Esophagus muscularis mucosa (tissue), 4 donors: Measurements from ENCODE around the gene CD33. TPM values are rescaled to one million over a fixed set of nuclear protein-coding genes. Genes with fewer than 3 reads are reported as not detected.

ENCODE experiments used
- DNase-seq: peaks from one replicate; pipeline ENCODE4 v3.0.0-alpha.2; 2017; ENCODE audit errors: extremely low spot score
- H3K27ac ChIP-seq, 4 donors: fragments of 200-600 bp; sonication (generic); replicated peaks in 1 of 4; 1 replicate in 3 of 4; 2 replicates in 1 of 4; pipeline ENCODE4 v1.5.1; 2016 to 2019; ENCODE audit warnings: mild to moderate bottlenecking in 1 of 4
- H3K27me3 ChIP-seq, 4 donors: fragments of 200-600 bp; sonication (generic); one replicate each; pipeline versions ENCODE4 v1.5.1 to v1.6.0; 2016 to 2019
- H3K36me3 ChIP-seq, 4 donors: fragments of 200-600 bp; sonication (generic); one replicate each; pipeline ENCODE4 v1.5.1; 2016 to 2019
- H3K4me1 ChIP-seq, 4 donors: fragments of 200-600 bp; sonication (generic); one replicate each; pipeline ENCODE4 v1.5.1; 2016 to 2019
- H3K4me3 ChIP-seq, 4 donors: fragments of 200-600 bp; sonication (generic); 1 replicate in 2 of 4; 2 replicates in 2 of 4; pipeline ENCODE4 v1.5.1; 2016 to 2019; ENCODE audit warnings: mild to moderate bottlenecking in 4 of 4, moderate library complexity in 1 of 4
- H3K9me3 ChIP-seq, 4 donors: fragments of 200-600 bp; sonication (generic); 1 replicate in 3 of 4; 2 replicates in 1 of 4; pipeline ENCODE4 v1.5.1; 2016 to 2019
- EP300 ChIP-seq: sonication (generic); formaldehyde crosslinking; IDR thresholded peaks from one replicate; pipeline ENCODE4 v1.6.1; 2017; ENCODE audit warnings: antibody characterized with exemption
- POLR2A ChIP-seq: fragments of 450-650 bp; IDR thresholded peaks from one replicate; pipeline ENCODE4 v1.6.1; 2017; ENCODE audit warnings: antibody characterized with exemption, moderate library complexity, mild to moderate bottlenecking, low read depth
- POLR2AphosphoS5 ChIP-seq, 2 donors: sonication (generic); formaldehyde crosslinking; IDR thresholded peaks; one replicate each; pipeline ENCODE4 v1.6.1; 2017; ENCODE audit warnings: antibody characterized with exemption in 2 of 2
- WGBS: methylation state at CpG from one replicate; pipeline ENCODE4 v1.1.5; 2018; 5-methylcytosine and 5-hydroxymethylcytosine counted together
- intact Hi-C: fragments of 100-400 bp; cut with DNase I; formaldehyde crosslinking; loops from one replicate; pipeline ENCODE4 v1.15.1; 2023
- total RNA-seq, 4 donors: library from RNA; depleted of rRNA; stranded (reverse); fragments of >200 nt; gene quantifications; one replicate each; pipeline versions ENCODE4 v1.1.0 to v1.2.1, GENCODE V29; 2016
- TF ChIP-seq, protein P1 (sequence below), 3 experiments: fragments of 200-600 bp in 2 of 3; fragments of 450-650 bp in 1 of 3; sonication (generic) in 2 of 3; IDR thresholded peaks; one replicate each; pipeline ENCODE4 v1.5.1; 2017 to 2019; ENCODE audit warnings: antibody characterized with exemption in 3 of 3, mild to moderate bottlenecking in 2 of 3, moderate library complexity in 1 of 3

CD33 gene
- total RNA-seq, 4 donors from 2014 or later: 3.0 to 9.9 (median 5.5) TPM

DNA sequence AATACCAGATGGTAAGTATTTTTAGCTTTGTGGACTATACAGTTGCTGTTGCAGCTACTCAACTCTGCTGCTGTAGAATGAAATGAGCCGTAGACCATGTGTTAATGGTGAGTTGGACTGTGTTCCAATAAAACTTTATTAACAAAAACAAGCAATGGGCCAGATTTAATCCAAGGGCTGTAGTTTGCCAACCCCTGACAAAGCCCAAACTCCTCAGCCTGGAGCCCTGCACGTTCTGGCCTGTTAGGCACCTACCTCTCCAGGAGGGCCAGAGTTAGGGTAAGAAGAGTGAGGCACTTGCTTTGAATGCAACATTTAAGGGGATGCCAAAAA lies 36.7 kb upstream of the CD33 start:
- H3K4me1 ChIP-seq: no peaks in the 10 kb centered on the region
- no peak for DNase-seq
- H3K4me3 ChIP-seq: no peak overlapping the region
- H3K27me3 ChIP-seq: peaks cover 0 to 53% (median 0%) of the 10 kb centered on the region in 4 donors
- WGBS: 62% methylated on average over 2 of the region's 2 CpGs
- intact Hi-C loops: no loop called here
- no peak overlapping the region for H3K27ac ChIP-seq
- TF ChIP-seq POLR2AphosphoS5 (IDR thresholded peaks at IDR 0.05) (no peak), POLR2A (no peak), EP300 (no peak)
- TF ChIP-seq, protein P1, sequence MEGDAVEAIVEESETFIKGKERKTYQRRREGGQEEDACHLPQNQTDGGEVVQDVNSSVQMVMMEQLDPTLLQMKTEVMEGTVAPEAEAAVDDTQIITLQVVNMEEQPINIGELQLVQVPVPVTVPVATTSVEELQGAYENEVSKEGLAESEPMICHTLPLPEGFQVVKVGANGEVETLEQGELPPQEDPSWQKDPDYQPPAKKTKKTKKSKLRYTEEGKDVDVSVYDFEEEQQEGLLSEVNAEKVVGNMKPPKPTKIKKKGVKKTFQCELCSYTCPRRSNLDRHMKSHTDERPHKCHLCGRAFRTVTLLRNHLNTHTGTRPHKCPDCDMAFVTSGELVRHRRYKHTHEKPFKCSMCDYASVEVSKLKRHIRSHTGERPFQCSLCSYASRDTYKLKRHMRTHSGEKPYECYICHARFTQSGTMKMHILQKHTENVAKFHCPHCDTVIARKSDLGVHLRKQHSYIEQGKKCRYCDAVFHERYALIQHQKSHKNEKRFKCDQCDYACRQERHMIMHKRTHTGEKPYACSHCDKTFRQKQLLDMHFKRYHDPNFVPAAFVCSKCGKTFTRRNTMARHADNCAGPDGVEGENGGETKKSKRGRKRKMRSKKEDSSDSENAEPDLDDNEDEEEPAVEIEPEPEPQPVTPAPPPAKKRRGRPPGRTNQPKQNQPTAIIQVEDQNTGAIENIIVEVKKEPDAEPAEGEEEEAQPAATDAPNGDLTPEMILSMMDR (IDR thresholded peaks at IDR 0.05): no peak
- no peaks in the 10 kb centered on the region for H3K36me3 ChIP-seq
- no peaks in the 10 kb centered on the region for H3K9me3 ChIP-seq

DNA sequence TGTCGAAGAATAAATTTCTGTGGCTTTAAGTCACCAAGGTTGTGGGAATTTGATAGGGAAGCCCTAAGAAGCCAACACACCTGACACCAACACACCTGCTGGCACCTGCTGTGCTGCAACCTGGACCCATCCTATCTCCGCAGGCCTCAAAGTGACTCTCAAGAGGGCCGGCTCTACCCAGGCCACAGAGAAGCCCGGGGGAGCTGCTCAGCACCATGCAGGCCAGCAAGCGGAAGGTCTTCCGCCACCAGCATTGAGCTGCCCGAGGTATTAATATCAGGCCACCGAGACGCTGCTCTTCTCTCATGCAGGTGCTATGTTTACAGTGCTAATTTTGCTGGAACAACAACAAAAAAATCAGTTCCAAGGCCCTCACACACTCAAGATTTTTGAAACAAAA lies 32.2 kb upstream of the CD33 start:
- Histone ChIP-seq H3K9me3 (no peaks in the 10 kb centered on the region), H3K4me1 (no peaks in the 10 kb centered on the region), H3K4me3 (no peak overlapping the region), H3K27ac (no peak overlapping the region), H3K36me3 (no peaks in the 10 kb centered on the region), H3K27me3 (peaks cover 0 to 27% (median 0%) of the 10 kb centered on the region in 4 donors)
- intact Hi-C loops: no loop called here
- no peak for DNase-seq
- 91% methylated on average over 9 of the region's 9 CpGs for WGBS
- TF ChIP-seq EP300 (no peak), POLR2AphosphoS5 (IDR thresholded peaks at IDR 0.05) (no peak), POLR2A (no peak)
- TF ChIP-seq, protein P1 (IDR thresholded peaks at IDR 0.05): no peak

DNA sequence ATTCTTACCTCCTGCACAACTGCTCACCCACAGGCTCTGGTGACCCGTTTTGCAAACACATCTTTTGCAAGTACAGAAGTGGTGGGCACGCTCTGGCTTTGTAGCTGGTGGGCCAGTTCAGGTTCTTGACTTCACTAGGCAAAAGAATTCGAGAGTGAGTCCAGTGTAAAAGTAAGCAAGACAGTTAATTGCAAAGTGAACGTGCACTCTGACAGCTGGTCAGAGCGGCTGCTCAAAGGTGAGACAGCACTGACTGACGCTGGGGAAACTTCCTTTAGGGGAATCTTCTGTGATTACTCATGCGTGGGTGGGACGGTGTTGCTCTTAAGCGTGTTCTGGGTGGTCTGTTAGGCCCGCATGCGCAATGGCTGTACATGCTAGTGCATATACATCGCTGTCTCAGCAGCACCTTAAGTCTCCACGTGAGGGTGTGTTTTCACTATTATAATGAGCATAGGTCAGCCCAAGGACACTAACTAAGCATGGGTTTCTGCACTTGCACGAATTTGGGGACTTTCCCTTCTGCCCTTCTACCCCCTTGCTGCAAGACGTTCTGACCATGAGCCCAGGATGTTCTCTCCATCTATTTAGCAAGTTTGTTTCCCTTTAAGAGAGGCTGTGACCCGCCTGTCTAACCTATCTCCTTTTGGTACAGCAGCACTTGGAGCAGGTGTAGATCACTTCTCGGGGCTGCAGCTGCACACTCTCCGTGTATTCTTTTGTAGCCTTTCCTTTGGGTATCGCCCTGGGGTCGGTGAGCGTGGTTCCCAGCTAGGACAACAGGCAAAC lies 30.2 kb upstream of the CD33 start:
- 59% methylated on average over 18 of the region's 21 CpGs for WGBS
- no peak for DNase-seq
- H3K4me1 ChIP-seq: no peaks in the 10 kb centered on the region
- H3K36me3 ChIP-seq: no peaks in the 10 kb centered on the region
- H3K4me3 ChIP-seq: no peak overlapping the region
- H3K9me3 ChIP-seq: no peaks in the 10 kb centered on the region
- TF ChIP-seq, protein P1 (IDR thresholded peaks at IDR 0.05): no peak
- TF ChIP-seq POLR2A: no peak
- no peak for TF ChIP-seq EP300
- TF ChIP-seq POLR2AphosphoS5 (IDR thresholded peaks at IDR 0.05): no peak
- intact Hi-C loops: no loop called here
- peaks cover 0 to 46% (median 0%) of the 10 kb centered on the region in 4 donors for H3K27me3 ChIP-seq
- H3K27ac ChIP-seq: no peak overlapping the region

DNA sequence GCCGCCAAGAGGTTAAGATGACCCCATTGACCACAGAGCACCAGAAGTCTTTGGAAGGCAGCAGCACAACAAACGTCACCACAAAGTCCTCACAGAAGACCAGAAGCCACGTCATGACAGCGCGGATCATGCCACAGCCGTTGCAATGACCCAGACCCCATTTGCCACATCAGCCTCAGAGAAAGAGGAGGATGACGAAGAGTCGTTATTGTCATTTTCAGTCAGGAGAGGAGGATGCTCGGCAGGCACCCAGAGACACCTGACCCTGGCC lies 29.6 kb upstream of the CD33 start:
- no peak overlapping the region for H3K27ac ChIP-seq
- H3K4me1 ChIP-seq: no peaks in the 10 kb centered on the region
- no peaks in the 10 kb centered on the region for H3K36me3 ChIP-seq
- no peak overlapping the region for H3K4me3 ChIP-seq
- 94% methylated on average over 9 of the region's 9 CpGs for WGBS
- TF ChIP-seq, protein P1 (IDR thresholded peaks at IDR 0.05): no peak
- TF ChIP-seq POLR2AphosphoS5 (IDR thresholded peaks at IDR 0.05) (no peak), POLR2A (no peak), EP300 (no peak)
- DNase-seq: no peak
- peaks cover 0 to 51% (median 0%) of the 10 kb centered on the region in 4 donors for H3K27me3 ChIP-seq
- intact Hi-C loops: no loop called here
- H3K9me3 ChIP-seq: no peaks in the 10 kb centered on the region

DNA sequence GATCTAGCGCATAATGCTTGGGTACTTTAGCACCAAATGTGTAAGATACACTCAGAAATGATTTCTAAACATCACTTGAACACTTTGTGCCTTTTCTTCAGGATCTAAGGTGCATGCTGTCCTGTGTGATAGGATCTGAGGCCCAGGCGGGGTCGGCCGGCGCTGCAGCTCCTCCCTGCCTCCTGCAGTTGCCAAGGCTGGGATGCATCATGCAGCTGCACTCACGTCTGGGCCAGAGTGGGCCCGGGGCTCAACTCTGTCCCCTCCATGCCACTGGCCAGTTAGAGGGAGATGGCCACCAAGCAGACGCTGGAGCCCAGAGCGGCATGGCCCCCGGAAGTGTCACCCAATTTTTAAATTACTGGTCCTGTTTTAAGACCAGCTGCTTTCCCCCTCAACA lies 29.3 kb upstream of the CD33 start:
- H3K27me3 ChIP-seq: peaks cover 0 to 55% (median 0%) of the 10 kb centered on the region in 4 donors
- TF ChIP-seq, protein P1 (IDR thresholded peaks at IDR 0.05): no peak
- TF ChIP-seq POLR2A: no peak
- TF ChIP-seq POLR2AphosphoS5 (IDR thresholded peaks at IDR 0.05): no peak
- TF ChIP-seq EP300: no peak
- no peaks in the 10 kb centered on the region for H3K4me1 ChIP-seq
- H3K4me3 ChIP-seq: no peak overlapping the region
- no peaks in the 10 kb centered on the region for H3K9me3 ChIP-seq
- H3K36me3 ChIP-seq: no peaks in the 10 kb centered on the region
- no peak overlapping the region for H3K27ac ChIP-seq
- intact Hi-C loops: no loop called here
- 87% methylated on average over 6 of the region's 10 CpGs for WGBS
- no peak for DNase-seq
